WTC11 (cell line): ENCODE data around the gene GTF2H4. TPM values are rescaled to one million over a fixed set of nuclear protein-coding genes. Genes with fewer than 3 reads are reported as not detected.
A peak's percentile ranks its signal among the peaks of the same experiment; 100 is the strongest.

ENCODE experiments used
- CREM ChIP-seq: sonication (generic); formaldehyde crosslinking; IDR thresholded peaks from 2 replicates; pipeline ENCODE4 v1.8.1; 2022; ENCODE audit warnings: mild to moderate bottlenecking, missing genetic modification reagents, moderate library complexity
- ELF4 ChIP-seq: sonication (generic); formaldehyde crosslinking; IDR thresholded peaks from 2 replicates; pipeline ENCODE4 v1.8.1; 2022; ENCODE audit warnings: low read depth, mild to moderate bottlenecking, moderate library complexity, missing genetic modification reagents
- ETV6 ChIP-seq: sonication (generic); formaldehyde crosslinking; IDR thresholded peaks from 2 replicates; pipeline ENCODE4 v1.8.1; 2022; ENCODE audit warnings: mild to moderate bottlenecking, missing genetic modification reagents
- FOXK1 ChIP-seq: sonication (generic); formaldehyde crosslinking; IDR thresholded peaks from 2 replicates; pipeline ENCODE4 v1.8.0; 2022; ENCODE audit warnings: mild to moderate bottlenecking, moderate library complexity, missing genetic modification reagents
- FOXP1 ChIP-seq: sonication (generic); formaldehyde crosslinking; IDR thresholded peaks from 2 replicates; pipeline ENCODE4 v1.8.0; 2022; ENCODE audit warnings: missing genetic modification reagents, mild to moderate bottlenecking, moderate library complexity, borderline replicate concordance
- GABPB1 ChIP-seq: sonication (generic); formaldehyde crosslinking; IDR thresholded peaks from 2 replicates; pipeline ENCODE4 v1.8.1; 2023; ENCODE audit warnings: mild to moderate bottlenecking, missing genetic modification reagents
- GRHL2 ChIP-seq: fragments of 250-450 bp; sonication (Bioruptor Pico); IDR thresholded peaks from 2 replicates; pipeline ENCODE4 v1.8.0; 2022; ENCODE audit warnings: mild to moderate bottlenecking, moderate library complexity; ENCODE audit not compliant: insufficient replicate concordance, severe bottlenecking
- GTF2I ChIP-seq: fragments of 250-450 bp; sonication (Bioruptor Pico); conservative IDR thresholded peaks from 2 replicates; pipeline ENCODE4 v1.4.0; 2021; ENCODE audit warnings: mild to moderate bottlenecking
- KAT7 ChIP-seq: sonication (generic); formaldehyde crosslinking; IDR thresholded peaks from 2 replicates; pipeline ENCODE4 v1.8.1; 2023; ENCODE audit warnings: missing genetic modification reagents, mild to moderate bottlenecking, borderline replicate concordance
- MXD4 ChIP-seq: fragments of 250-450 bp; sonication (Bioruptor Pico); IDR thresholded peaks from 2 replicates; pipeline ENCODE4 v1.8.0; 2021; ENCODE audit warnings: mild to moderate bottlenecking, moderate library complexity, borderline replicate concordance
- NR1H2 ChIP-seq: sonication (generic); formaldehyde crosslinking; IDR thresholded peaks from 2 replicates; pipeline ENCODE4 v1.9.0; 2021; ENCODE audit warnings: mild to moderate bottlenecking, moderate library complexity, missing genetic modification reagents
- OVOL2 ChIP-seq: fragments of 250-450 bp; sonication (Bioruptor Pico); IDR thresholded peaks from 2 replicates; pipeline ENCODE4 v1.9.0; 2021; ENCODE audit warnings: mild to moderate bottlenecking, borderline replicate concordance
- TCF7 ChIP-seq: sonication (generic); formaldehyde crosslinking; IDR thresholded peaks from 2 replicates; pipeline ENCODE4 v1.8.0; 2022; ENCODE audit warnings: mild to moderate bottlenecking, low read depth, missing genetic modification reagents, moderate library complexity
- TEAD1 ChIP-seq: sonication (generic); formaldehyde crosslinking; IDR thresholded peaks from 2 replicates; pipeline ENCODE4 v1.8.0; 2022; ENCODE audit warnings: mild to moderate bottlenecking, missing genetic modification reagents
- TP53 ChIP-seq: sonication (generic); formaldehyde crosslinking; IDR thresholded peaks from 2 replicates; pipeline ENCODE4 v1.8.1; 2023; ENCODE audit warnings: mild to moderate bottlenecking, missing genetic modification reagents
- ZBTB21 ChIP-seq: sonication (generic); formaldehyde crosslinking; IDR thresholded peaks from 2 replicates; pipeline ENCODE4 v1.8.1; 2023; ENCODE audit warnings: mild to moderate bottlenecking, missing genetic modification reagents, borderline replicate concordance
- ZNF219 ChIP-seq: sonication (generic); formaldehyde crosslinking; IDR thresholded peaks from 2 replicates; pipeline ENCODE4 v1.8.0; 2023; ENCODE audit warnings: missing genetic modification reagents, mild to moderate bottlenecking, borderline replicate concordance
- total RNA-seq: library from RNA; stranded (reverse); gene quantifications from 3 replicates; pipeline ENCODE4 v1.2.3, GENCODE V29; 2021
- TF ChIP-seq, protein P1 (sequence below): sonication (generic); formaldehyde crosslinking; IDR thresholded peaks from 2 replicates; pipeline ENCODE4 v1.8.1; 2023; ENCODE audit warnings: mild to moderate bottlenecking, missing genetic modification reagents
- TF ChIP-seq, protein P2 (sequence below): sonication (generic); formaldehyde crosslinking; IDR thresholded peaks from 2 replicates; pipeline ENCODE4 v1.8.1; 2023; ENCODE audit warnings: mild to moderate bottlenecking, missing genetic modification reagents, moderate library complexity
- TF ChIP-seq, protein P3 (sequence below): sonication (generic); formaldehyde crosslinking; IDR thresholded peaks from 2 replicates; pipeline ENCODE4 v1.8.0; 2022; ENCODE audit warnings: missing genetic modification reagents
- TF ChIP-seq, protein P4 (sequence below): fragments of 250-450 bp; sonication (Bioruptor Pico); IDR thresholded peaks from 2 replicates; pipeline ENCODE4 v1.9.0; 2021; ENCODE audit warnings: mild to moderate bottlenecking, borderline replicate concordance
- TF ChIP-seq, protein P5 (sequence below): fragments of 250-450 bp; sonication (Bioruptor Pico); IDR thresholded peaks from 2 replicates; pipeline ENCODE4 v1.9.0; 2021; ENCODE audit warnings: mild to moderate bottlenecking
- TF ChIP-seq, protein P6 (sequence below): sonication (generic); formaldehyde crosslinking; IDR thresholded peaks from 2 replicates; pipeline ENCODE4 v1.8.0; 2022; ENCODE audit warnings: mild to moderate bottlenecking, missing genetic modification reagents
- TF ChIP-seq, protein P7 (sequence below): sonication (generic); formaldehyde crosslinking; IDR thresholded peaks from 2 replicates; pipeline ENCODE4 v1.8.1; 2023; ENCODE audit warnings: mild to moderate bottlenecking, missing genetic modification reagents

Gene GTF2H4
- total RNA-seq, 1 experiment from 2014 or later, result 49.2 TPM

DNA sequence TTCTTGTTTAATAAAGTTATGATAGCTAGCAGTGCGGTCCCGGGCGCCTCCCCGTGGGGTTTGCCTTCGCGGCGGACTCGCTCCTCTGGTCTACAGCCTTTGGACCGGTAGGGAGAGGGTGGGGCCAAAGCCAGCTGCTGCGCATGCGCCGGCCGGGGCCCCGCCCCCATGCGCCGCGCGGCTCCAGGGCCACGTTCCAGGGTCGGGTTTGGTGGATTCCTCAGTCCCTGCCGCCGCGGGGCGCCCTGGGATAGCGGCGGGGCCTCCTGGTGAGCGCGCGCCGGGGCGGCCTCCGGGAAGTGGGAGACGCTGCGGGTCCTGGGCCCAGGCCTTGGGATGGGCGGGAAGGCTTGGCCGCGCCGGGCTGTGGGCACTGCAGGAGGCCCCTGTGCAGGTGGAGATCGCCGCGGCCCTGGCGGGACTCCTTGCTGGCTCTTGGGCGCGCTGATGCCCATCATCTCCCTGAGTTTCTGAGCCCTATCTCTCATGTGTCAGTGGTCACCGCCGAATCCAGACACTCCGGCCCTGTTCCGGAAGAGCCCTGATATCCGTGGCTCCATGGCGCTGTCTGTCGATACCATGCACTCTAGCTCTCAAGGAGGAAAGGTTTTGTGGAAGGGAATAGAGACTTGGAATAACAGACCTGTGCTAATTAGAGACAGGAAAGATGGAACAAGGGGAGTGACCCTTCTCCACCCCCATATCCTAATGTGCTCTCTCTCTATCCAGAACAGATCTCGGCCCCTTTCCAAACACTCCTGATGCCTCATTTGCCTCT, 6.3 kb downstream of the GTF2H4 start, which contains the start of gene VARS2 (continued):
- TF ChIP-seq, protein P1, sequence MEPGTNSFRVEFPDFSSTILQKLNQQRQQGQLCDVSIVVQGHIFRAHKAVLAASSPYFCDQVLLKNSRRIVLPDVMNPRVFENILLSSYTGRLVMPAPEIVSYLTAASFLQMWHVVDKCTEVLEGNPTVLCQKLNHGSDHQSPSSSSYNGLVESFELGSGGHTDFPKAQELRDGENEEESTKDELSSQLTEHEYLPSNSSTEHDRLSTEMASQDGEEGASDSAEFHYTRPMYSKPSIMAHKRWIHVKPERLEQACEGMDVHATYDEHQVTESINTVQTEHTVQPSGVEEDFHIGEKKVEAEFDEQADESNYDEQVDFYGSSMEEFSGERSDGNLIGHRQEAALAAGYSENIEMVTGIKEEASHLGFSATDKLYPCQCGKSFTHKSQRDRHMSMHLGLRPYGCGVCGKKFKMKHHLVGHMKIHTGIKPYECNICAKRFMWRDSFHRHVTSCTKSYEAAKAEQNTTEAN (CRISPR knock-in tag), result peak; percentile 41; the same call in 1 of the 2 replicates
- TF ChIP-seq OVOL2 (CRISPR knock-in tag) (no peak), FOXK1 (CRISPR knock-in tag) (peak; percentile 46; the same call in 1 of the 2 replicates), NR1H2 (CRISPR knock-in tag) (no peak), TEAD1 (CRISPR knock-in tag) (peak; percentile 65; the same call in 1 of the 2 replicates), MXD4 (no peak), ZBTB21 (CRISPR knock-in tag) (no peak), FOXP1 (CRISPR knock-in tag) (peak; percentile 44), KAT7 (no peak), GABPB1 (CRISPR knock-in tag) (peak; percentile 66; the same call in 1 of the 2 replicates), TCF7 (CRISPR knock-in tag) (no peak), CREM (CRISPR knock-in tag) (peak; percentile 17; the same call in 1 of the 2 replicates), ETV6 (CRISPR knock-in tag) (peak; percentile 89; the same call in 1 of the 2 replicates), ELF4 (CRISPR knock-in tag) (peak; percentile 79; the same call in 1 of the 2 replicates), TP53 (CRISPR knock-in tag) (no peak), GTF2I (CRISPR knock-in tag) (no peak), ZNF219 (peak; percentile 82; the same call in 1 of the 2 replicates), GRHL2 (no peak)
- TF ChIP-seq, protein P2, sequence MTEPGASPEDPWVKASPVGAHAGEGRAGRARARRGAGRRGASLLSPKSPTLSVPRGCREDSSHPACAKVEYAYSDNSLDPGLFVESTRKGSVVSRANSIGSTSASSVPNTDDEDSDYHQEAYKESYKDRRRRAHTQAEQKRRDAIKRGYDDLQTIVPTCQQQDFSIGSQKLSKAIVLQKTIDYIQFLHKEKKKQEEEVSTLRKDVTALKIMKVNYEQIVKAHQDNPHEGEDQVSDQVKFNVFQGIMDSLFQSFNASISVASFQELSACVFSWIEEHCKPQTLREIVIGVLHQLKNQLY (CRISPR knock-in tag), result peak; percentile 48; the same call in 1 of the 2 replicates
- TF ChIP-seq, protein P3, sequence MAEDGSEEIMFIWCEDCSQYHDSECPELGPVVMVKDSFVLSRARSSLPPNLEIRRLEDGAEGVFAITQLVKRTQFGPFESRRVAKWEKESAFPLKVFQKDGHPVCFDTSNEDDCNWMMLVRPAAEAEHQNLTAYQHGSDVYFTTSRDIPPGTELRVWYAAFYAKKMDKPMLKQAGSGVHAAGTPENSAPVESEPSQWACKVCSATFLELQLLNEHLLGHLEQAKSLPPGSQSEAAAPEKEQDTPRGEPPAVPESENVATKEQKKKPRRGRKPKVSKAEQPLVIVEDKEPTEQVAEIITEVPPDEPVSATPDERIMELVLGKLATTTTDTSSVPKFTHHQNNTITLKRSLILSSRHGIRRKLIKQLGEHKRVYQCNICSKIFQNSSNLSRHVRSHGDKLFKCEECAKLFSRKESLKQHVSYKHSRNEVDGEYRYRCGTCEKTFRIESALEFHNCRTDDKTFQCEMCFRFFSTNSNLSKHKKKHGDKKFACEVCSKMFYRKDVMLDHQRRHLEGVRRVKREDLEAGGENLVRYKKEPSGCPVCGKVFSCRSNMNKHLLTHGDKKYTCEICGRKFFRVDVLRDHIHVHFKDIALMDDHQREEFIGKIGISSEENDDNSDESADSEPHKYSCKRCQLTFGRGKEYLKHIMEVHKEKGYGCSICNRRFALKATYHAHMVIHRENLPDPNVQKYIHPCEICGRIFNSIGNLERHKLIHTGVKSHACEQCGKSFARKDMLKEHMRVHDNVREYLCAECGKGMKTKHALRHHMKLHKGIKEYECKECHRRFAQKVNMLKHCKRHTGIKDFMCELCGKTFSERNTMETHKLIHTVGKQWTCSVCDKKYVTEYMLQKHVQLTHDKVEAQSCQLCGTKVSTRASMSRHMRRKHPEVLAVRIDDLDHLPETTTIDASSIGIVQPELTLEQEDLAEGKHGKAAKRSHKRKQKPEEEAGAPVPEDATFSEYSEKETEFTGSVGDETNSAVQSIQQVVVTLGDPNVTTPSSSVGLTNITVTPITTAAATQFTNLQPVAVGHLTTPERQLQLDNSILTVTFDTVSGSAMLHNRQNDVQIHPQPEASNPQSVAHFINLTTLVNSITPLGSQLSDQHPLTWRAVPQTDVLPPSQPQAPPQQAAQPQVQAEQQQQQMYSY (CRISPR knock-in tag), result peak; percentile 64
- TF ChIP-seq, protein P4, sequence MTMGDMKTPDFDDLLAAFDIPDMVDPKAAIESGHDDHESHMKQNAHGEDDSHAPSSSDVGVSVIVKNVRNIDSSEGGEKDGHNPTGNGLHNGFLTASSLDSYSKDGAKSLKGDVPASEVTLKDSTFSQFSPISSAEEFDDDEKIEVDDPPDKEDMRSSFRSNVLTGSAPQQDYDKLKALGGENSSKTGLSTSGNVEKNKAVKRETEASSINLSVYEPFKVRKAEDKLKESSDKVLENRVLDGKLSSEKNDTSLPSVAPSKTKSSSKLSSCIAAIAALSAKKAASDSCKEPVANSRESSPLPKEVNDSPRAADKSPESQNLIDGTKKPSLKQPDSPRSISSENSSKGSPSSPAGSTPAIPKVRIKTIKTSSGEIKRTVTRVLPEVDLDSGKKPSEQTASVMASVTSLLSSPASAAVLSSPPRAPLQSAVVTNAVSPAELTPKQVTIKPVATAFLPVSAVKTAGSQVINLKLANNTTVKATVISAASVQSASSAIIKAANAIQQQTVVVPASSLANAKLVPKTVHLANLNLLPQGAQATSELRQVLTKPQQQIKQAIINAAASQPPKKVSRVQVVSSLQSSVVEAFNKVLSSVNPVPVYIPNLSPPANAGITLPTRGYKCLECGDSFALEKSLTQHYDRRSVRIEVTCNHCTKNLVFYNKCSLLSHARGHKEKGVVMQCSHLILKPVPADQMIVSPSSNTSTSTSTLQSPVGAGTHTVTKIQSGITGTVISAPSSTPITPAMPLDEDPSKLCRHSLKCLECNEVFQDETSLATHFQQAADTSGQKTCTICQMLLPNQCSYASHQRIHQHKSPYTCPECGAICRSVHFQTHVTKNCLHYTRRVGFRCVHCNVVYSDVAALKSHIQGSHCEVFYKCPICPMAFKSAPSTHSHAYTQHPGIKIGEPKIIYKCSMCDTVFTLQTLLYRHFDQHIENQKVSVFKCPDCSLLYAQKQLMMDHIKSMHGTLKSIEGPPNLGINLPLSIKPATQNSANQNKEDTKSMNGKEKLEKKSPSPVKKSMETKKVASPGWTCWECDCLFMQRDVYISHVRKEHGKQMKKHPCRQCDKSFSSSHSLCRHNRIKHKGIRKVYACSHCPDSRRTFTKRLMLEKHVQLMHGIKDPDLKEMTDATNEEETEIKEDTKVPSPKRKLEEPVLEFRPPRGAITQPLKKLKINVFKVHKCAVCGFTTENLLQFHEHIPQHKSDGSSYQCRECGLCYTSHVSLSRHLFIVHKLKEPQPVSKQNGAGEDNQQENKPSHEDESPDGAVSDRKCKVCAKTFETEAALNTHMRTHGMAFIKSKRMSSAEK, result no peak
- TF ChIP-seq, protein P5, sequence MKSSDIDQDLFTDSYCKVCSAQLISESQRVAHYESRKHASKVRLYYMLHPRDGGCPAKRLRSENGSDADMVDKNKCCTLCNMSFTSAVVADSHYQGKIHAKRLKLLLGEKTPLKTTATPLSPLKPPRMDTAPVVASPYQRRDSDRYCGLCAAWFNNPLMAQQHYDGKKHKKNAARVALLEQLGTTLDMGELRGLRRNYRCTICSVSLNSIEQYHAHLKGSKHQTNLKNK (CRISPR knock-in tag), result peak; percentile 33; the same call in 1 of the 2 replicates
- TF ChIP-seq, protein P6, sequence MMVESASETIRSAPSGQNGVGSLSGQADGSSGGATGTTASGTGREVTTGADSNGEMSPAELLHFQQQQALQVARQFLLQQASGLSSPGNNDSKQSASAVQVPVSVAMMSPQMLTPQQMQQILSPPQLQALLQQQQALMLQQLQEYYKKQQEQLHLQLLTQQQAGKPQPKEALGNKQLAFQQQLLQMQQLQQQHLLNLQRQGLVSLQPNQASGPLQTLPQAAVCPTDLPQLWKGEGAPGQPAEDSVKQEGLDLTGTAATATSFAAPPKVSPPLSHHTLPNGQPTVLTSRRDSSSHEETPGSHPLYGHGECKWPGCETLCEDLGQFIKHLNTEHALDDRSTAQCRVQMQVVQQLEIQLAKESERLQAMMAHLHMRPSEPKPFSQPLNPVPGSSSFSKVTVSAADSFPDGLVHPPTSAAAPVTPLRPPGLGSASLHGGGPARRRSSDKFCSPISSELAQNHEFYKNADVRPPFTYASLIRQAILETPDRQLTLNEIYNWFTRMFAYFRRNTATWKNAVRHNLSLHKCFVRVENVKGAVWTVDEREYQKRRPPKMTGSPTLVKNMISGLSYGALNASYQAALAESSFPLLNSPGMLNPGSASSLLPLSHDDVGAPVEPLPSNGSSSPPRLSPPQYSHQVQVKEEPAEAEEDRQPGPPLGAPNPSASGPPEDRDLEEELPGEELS (CRISPR knock-in tag), result peak; percentile 80; the same call in 1 of the 2 replicates
- TF ChIP-seq, protein P7, sequence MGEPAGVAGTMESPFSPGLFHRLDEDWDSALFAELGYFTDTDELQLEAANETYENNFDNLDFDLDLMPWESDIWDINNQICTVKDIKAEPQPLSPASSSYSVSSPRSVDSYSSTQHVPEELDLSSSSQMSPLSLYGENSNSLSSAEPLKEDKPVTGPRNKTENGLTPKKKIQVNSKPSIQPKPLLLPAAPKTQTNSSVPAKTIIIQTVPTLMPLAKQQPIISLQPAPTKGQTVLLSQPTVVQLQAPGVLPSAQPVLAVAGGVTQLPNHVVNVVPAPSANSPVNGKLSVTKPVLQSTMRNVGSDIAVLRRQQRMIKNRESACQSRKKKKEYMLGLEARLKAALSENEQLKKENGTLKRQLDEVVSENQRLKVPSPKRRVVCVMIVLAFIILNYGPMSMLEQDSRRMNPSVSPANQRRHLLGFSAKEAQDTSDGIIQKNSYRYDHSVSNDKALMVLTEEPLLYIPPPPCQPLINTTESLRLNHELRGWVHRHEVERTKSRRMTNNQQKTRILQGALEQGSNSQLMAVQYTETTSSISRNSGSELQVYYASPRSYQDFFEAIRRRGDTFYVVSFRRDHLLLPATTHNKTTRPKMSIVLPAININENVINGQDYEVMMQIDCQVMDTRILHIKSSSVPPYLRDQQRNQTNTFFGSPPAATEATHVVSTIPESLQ (CRISPR knock-in tag), result no peak
